ENCODE results near the gene CRTC3.

CRTC3 gene

DNA sequence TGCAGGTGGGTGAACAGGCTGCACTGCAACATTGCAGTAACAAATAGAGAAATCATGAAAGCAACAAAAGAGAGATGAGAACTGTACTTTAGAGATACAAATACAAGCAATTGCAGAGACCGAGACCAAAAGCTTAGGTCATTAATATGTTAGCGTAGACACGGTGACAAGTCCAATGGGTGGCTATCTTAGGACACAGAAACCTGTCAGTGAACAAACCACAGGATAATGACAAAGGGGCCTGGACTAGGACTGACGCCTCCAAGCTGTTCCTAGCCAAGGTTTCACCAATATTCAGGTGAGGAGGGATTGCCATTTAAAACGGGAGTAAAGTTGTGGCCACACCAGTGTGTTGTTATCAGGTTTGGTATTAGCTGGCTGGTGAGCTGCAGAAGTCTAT, 145.7 kb downstream of the CRTC3 start:
- H3K4me3 ChIP-seq (ENCODE audit: control insufficient read depth, low read depth, low read length) = no peak overlapping the region
- DNase-seq (ENCODE audit: low read depth) = no peak
- no peak for TF ChIP-seq CTCF (conservative IDR thresholded peaks at IDR 0.05; ENCODE audit: control insufficient read depth, insufficient read depth, low read depth, low read length)

DNA sequence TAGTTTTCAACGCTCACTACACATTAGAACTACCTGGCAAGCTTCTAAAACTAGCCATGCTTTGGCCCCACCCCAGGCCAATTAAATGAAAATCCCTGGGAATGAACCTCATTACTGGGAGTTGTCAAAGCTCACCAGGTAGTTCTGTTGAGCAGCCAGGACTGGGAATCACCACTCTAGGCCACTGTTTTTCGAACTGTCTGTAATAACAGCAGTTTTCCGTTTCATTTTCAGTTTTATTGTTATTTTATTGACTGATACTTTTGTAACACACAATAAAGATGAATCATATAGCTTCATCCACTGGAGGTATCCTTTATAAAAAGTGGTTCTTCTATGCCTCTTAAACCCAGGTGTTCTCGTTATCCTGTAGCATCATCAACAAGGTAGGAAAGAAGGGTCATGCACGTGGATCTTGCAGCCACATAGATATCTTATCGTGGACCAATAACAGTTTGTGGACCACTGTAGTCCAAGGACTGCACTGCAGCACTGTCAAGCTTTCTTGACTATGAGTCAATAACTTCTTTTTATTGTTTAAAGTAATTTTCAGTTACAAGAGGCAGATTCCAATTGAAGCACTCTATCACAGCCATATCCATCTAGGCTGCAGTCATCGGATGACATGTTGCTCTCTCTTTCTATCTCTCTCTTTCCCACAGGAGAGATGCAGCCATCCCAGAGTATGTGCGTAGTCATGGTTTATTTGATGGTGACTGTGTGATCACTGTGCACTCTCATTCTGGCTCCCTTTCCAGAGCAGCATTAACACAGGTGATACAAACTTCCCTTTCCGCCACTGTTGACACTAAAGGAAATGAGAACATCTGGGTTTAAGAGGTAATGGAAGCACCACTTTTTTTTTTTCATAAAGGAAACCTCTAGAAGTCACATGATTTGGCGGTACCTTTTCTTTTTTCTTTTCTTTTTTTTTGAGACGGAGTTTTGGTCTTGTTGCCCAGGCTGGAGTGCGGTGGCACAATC, 148.4 kb downstream of the CRTC3 start:
- no peak for DNase-seq (ENCODE audit: low read depth)
- H3K4me3 ChIP-seq (ENCODE audit: control insufficient read depth, low read depth, low read length) = no peak overlapping the region
- TF ChIP-seq CTCF (conservative IDR thresholded peaks at IDR 0.05; ENCODE audit: control insufficient read depth, insufficient read depth, low read depth, low read length) = no peak

GRCh38 chr15:90679959-90680358, 150.2 kb downstream of the CRTC3 start:
- no peak for DNase-seq (ENCODE audit: low read depth)
- TF ChIP-seq CTCF (conservative IDR thresholded peaks at IDR 0.05; ENCODE audit: control insufficient read depth, insufficient read depth, low read depth, low read length) = no peak
- no peak overlapping the region for H3K4me3 ChIP-seq (ENCODE audit: control insufficient read depth, low read depth, low read length)

DNA sequence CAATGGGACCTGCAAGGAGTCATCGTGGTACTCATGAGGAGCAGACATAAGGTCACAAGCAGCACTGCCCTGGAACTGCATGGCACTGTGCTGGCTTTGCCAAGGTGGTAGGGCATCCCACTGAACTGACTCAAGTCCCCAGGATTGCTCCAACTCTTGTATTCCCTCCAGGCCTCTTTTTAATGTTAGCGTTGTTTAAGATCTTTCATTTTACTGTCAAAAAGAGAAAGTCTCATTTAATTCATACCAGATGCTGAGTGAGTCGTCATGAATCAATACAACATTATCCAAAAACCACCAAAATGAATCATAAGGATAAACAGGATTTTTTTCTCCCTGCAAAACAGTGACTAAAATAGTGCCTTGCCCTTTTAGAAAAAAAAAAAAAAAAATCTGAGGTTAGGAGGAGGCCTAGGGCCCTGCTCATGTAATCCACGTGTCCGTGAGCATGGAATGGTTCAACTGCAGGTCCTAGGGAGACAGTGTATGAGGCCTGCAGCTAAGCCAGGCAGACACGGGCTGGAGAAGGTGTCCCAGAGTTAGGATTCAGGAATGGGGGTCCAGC, 150.7 kb downstream of the CRTC3 start:
- TF ChIP-seq CTCF (conservative IDR thresholded peaks at IDR 0.05; ENCODE audit: control insufficient read depth, insufficient read depth, low read depth, low read length) = no peak
- no peak overlapping the region for H3K4me3 ChIP-seq (ENCODE audit: control insufficient read depth, low read depth, low read length)
- peak; percentile 98 for DNase-seq (ENCODE audit: low read depth)

DNA sequence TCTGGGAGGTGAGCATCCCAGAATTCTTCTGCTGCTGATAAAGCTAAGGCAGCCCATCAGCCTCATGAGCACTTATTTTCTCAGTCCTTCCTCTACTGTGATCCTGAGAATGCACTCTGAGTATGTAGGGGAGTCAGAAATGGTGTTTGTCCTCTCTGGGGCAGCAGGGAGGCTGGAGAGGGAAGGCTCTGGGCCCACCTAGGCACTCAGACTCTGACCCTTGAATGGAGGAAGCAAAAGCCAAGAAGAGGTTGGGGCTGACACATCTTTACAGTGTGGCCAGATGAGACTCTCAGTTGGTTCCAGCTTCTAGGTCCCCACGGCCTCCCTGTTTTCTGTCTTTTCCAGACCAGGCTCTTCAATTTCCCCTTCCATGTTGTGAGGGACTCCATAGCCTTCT, 151.3 kb downstream of the CRTC3 start:
- DNase-seq (ENCODE audit: low read depth) = no peak

DNA sequence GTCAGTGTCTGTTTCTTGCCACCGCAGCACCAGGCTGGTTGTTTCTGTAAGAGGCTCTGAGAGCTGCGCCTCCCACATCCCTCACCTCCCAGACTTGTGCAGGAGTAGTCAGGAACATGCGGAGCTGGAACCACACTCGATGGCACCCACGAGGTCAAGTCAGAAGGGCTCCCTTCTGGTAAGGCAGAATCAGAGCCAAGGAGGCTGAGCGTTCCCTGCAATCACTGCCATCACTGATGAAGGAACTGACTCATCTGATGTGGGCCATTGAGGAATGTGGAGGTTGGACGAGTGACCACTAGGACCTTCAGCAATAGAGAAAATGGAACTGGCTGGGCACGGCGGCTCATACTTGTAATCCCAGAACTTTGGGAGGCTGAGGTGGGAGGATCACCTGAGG, 151.8 kb downstream of the CRTC3 start:
- peak; percentile 98 for DNase-seq (ENCODE audit: low read depth)
- no peak for TF ChIP-seq CTCF (conservative IDR thresholded peaks at IDR 0.05; ENCODE audit: control insufficient read depth, insufficient read depth, low read depth, low read length)
- H3K4me3 ChIP-seq (ENCODE audit: control insufficient read depth, low read depth, low read length) = no peak overlapping the region

More for the DNA sequence above, 151.3 kb downstream of the CRTC3 start:
- TF ChIP-seq CTCF (conservative IDR thresholded peaks at IDR 0.05; ENCODE audit: control insufficient read depth, insufficient read depth, low read depth, low read length) = no peak
- H3K4me3 ChIP-seq (ENCODE audit: control insufficient read depth, low read depth, low read length) = no peak overlapping the region
